SKM-1 treated with dmso at 0.1 percent for 144 hours (cell line): ENCODE data around the gene ZMYND11.
"Not testable (repeated sequence)": the region's sequence is repeated elsewhere in the genome, so short reads cannot be mapped to it uniquely, and the experiment has no call there.

Experiments
- DNase-seq: peaks from one replicate; lab custom pipeline; 2025; ENCODE audit not compliant: unreplicated experiment; lab: John Stamatoyannopoulos, UW

Gene ZMYND11

DNA sequence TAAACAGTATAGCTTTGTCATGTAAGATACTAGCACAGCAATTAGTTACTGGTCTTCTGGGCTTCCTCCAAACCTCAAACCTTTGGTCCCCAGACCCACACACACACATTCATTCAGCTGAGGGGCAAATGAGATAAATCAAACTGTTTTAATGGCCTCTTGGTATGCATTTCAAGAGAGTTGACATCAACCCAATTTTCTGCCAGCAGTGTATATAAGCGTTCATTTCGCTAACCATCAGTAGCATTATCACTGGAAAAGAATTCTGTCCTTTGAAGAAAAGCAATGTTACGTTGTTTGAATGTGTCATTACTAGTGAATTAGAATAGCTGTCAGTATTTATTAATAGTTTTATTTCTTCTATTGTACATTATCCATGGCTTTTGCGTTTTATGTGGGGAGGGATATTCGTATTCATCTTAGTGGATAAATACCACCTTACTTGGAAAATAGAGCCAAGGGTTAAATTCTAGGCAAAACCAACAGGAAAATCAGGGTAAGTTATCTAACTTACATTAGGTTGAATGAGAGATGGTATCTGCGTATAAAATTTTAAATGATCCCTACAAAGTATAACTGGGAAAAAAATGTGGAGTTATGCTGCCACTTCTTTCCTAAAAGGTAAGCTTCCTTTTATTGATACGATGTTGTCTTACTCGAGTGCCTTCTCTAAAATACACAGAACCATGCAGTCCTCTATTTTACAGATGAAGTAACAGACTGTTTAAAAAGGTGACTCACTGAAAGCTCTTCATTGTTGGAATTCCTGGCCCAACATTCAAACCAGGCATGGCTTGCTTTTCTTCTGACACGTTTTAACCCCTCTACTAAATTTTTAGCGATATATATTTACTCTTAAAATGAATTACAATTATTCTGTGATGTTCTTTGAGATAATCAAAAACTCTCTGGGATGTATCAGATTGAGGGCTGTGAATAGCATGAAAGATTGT is 2.0 kb upstream of the ZMYND11 start:
- DNase-seq = no peak

DNA sequence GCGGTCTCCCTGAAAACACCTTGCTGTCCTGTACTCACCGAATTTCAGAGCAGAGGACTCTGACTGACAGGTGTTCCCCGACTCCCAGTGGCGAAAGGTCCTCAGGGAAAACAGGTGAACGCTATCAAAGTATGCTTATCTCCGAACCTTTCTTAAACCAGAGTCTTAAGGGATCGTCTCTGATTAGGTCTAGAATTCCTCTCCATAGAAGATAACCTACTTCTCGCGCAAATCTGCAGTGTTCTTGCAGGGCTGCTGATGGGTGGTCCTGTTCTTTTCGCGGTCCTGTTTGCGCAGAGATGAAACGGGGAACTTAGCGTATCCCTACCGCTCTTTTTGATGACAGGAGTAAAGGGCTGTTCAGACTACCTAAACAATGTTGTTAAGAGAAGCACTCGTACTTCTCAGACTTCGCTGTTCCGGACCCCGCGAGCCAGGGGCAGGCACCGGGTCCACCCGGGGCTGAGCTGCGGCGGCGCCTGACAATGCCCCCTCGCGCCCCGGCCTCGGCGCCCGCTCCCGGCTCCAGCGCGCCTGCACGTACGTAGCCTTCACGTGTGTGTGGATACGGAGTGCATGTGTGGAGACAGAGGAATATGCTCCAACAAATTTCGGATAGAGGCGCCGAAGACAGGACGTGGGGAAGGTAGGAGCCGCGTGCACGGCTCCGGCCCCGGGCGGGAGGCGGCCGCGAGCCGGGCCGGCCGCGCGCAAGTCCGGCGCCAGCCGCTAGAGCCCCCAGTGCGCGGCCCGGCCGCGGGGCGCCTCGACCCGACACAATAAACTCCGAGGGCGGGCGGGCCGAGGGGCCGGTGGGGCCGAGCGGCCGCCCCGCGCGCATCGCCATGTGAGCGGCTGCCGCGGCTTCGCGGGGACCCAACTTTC is 766 bp upstream of the ZMYND11 start:
- DNase-seq = no peak

DNA sequence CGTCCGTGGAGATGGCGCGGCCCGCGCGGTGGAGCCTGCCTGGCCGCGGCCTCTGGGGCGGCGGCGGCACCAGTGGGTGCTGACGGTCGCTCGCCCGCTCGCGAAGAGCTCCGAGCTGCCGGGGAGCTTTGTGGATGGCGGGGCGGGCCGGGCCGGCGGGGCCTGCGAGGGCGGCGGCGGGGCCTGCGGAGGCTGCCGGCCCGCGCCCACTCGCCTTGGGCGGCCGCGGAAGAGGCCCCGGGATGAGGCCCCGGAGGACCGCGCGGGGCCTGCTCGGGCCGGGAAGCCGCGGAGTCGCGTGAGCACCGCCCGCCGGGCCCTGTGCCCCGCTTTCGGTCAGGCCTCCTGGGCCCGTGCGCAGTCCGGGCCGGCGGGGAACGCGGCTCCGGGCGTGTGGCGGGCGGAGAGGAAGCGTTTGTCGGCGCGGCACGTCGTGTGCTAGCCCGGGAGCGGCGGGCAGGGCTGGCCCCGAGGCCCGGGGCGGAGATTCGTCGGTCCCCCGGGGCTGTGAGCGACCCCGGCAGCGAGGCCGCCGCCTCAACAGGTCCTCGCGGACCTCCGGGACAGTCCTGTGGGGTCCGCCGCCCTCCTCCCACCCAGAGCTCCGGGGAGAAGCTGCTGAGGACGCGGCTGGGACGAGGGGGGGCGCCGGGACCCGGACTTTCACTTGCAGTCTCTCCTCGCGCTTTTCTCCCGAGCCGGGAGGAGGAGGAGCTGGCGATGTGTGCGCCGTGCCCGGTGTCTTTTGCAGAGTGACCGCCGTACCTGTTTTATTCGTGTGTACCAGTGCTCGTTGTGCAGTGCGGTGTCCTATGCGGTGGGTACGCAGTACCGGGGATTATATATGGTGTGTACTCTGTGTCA is 578 bp downstream of the ZMYND11 start:
- DNase-seq = no peak

DNA sequence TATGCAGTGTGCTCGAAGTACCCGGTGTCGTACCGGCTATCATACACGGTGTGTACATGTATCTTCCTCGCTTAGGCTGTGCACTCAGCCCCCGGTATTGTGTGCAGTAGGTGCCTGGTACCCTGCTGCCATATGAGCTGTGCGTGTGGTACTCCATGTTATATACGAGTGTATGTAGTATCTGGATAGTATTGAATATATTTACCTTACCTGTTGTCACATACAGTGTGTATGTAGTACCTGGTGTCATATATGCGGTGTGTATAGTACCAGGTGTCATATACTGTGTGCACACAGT is 1.2 kb downstream of the ZMYND11 start:
- no peak for DNase-seq

- DNase-seq = no peak
These were observed 1.8 kb downstream of the ZMYND11 start for GRCh38 chr10:137031-137430.

GRCh38 chr10:137606-138005 is 2.4 kb downstream of the ZMYND11 start:
- no peak for DNase-seq

GRCh38 chr10:142371-142770 is 7.1 kb downstream of the ZMYND11 start:
- DNase-seq = no peak

GRCh38 chr10:152915-153314 is 17.7 kb downstream of the ZMYND11 start:
- no peak for DNase-seq

- no peak for DNase-seq
These were observed 19.1 kb downstream of the ZMYND11 start for GRCh38 chr10:154348-154747.

DNA sequence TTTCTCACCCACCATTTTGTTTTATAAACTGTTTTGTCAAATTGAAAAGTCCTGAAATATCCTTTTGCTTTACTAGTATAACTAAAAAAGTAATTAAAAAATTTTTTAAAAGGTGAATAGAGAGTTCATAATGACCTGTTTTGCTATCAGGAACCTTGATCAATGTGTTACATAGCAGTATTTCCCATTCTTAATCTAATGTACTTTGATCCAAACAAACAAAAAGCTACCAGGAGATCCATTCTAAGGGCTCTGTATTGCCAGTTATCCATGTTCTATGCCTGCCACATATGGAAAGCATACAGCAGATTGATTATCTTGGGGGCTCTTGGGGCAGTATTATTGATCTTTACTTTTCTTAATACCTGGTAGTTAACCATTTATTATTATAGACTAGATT is 32.1 kb downstream of the ZMYND11 start:
- no peak for DNase-seq

DNA sequence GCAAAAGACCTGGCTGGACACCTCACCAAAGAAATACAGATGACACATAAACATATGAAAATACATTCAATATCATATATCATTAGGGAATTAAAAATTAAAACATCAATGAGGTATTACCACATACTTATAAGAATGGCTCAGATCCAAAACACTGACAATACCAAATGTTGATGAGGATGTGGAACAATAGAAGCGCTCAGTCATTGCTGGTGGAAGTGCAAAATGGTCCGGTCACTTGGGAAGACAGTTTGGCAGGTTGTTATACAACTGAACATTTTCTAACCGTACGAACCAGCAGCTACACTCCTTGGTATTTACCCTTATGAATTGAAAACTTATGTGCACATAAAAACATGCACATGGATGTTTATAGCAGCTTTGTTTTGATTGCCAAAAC is 38.5 kb downstream of the ZMYND11 start:
- no peak for DNase-seq

DNA sequence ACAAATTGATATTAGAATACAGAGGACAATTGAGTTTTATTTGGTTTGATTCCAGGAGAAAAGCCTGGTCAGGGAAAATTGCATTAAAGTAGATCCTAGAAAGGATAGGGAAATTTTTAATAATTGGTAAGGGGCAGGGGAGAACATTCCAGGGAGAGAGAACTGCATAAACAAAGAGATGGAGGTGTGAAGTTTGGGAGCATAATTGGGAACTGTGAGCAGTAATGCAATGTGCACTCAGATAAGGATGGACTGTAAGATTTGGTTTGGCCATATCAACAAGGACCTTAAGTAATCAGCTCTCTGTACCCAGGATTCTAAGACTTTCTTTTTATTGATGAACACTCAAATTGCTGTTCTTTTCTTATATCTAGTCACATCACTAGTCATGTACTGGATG is 41.4 kb downstream of the ZMYND11 start:
- no peak for DNase-seq

GRCh38 chr10:178208-178607 is 43.0 kb downstream of the ZMYND11 start:
- no peak for DNase-seq

DNA sequence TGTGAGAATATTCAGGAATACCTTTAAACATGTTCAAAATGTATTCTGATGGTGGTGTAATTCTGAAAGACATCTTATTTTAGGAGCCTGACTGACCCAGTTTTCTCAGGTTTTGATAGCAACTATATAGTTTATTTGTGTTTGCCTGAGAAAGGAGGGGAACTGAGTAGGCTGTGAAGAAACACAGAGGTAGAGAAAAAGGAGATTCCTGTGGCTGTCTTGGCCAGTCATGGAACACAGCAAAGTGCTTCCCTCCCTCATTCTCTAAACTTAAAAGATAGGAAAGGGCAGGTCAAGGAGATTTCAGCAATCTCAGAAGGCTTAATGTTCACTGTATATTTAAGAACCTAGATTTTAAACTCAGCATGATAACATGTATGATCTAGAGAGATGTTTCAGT is 43.5 kb downstream of the ZMYND11 start:
- DNase-seq = no peak

DNA sequence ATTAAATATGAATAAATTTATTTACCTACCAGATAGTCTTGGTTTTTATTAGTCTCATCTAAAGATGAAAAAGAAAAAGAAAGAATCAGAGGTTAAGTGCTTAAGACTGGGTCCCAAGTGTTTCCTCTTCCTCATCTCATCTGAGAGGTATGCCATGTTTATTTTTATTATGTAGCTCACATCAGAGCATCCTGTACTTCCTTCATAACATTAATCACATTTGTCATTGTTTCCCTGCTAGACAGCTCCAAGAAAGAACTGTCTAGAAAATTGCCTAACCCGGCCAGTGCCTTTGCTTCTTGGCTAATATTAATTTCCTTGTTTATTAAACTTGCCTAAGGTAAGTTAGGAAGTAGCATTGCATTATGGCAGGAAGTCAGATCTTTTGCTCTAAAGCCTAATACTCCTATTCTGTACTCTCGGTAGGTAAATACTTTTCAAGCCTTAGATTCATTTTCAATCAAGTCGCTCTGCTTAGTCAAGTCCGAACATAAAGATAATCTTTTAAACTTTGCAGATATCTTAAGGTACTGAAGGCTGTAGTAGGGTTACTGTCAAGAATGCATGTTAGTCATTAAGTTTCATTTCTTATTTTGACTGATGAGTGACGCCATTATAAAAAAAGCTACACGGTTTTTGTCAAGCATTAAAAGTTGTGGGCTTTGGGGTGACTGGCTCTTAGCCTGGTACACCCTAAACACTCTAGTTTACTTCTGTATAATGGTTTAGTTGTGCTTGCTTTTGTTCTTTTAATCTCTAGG is 47.4 kb downstream of the ZMYND11 start:
- DNase-seq = no peak

DNA sequence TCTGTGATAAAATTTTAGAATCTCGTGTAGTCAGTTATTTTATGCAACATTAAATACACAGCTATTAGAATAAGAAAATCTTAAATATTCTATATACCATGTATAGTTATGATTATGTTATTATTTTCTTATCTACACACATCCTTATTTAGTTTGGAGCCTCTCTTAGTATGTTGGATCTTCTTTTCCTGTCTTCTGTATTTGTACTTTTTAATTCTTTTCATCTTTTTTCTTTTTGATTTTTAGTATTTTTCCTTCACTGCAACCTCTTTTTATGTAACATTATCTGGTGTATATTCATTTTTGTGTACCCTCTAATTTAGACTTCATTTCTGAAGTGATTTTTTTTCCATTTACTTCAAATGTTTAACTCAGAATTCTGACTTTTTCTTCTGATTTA is 48.9 kb downstream of the ZMYND11 start:
- DNase-seq = no peak

DNA sequence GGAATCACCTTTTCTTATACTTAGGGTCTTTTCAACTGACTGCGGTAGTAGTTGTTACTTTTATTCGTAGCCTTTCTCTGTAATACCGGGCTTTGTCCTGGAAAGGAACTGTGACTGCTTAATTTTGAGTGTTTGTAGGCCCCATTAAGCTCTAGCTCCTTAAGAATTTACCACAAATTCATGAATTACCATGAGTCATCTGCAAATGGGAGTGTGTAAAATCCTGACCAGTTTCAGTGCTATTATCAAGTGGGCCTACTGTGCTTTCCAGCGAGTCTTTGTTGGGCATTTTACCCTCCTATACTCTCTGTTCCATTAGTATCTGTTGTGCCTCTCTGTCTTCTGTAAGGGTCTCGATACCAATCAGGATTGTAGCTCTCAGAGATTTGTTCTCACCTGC is 49.7 kb downstream of the ZMYND11 start:
- no peak for DNase-seq

DNA sequence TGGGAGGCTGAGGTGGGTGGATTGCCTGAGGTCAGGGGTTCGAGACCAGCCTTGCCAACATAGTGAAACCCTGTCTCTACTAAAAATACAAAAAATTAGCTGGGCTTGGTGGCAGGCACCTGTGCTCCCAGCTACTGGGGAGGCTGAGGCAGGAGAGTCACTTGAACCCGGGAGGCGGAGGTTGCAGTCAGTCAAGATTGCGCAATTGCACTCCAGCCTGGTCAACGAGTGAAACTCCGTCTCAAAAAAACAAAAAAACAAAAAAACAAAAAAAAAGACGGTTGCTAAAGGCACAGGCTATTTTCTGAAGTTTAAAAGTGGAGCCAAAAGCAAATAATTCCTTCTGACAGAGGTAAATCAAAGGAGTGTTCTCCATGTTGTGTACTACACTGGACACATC is 50.3 kb downstream of the ZMYND11 start:
- DNase-seq = not testable (repeated sequence)

DNA sequence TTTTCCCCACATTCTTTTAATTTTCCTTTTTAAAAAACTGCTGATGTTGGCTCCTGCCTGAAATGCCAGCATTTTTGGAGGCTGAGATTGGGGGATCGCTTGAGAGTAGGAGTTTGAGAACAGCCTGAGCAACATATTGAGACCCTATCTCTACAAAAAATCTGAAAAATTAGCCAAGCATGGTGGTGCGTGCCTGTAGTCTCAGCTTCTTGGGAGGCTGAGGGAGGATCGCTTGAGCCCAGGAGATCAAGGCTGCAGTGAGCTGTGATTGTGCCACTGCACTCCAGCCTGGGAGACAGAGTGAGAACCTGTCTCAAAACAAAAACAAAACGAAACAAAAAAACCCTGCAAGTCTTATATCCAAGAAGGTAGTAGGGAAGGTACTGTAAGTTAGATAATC is 51.7 kb downstream of the ZMYND11 start:
- DNase-seq = no peak

DNA sequence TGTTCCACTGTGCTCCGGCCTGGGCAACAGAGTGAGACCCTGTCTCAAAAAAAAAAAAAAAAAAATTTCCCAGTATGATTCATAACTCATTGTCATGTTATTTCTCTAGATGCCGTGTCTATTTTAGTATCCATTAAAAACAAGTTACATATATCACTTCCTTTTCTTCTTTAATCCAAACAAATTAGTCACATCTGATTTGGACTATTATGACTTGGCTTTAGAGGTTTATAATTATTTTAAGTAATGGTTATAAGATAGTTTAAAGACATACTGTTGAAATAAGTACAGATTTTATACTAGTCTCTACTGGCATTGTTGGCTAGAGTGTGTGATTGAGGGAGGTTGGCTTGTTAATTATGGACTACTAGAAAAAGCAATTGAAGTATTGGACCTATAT is 53.3 kb downstream of the ZMYND11 start:
- DNase-seq = no peak

GRCh38 chr10:190216-190615 is 55.0 kb downstream of the ZMYND11 start:
- DNase-seq = no peak
